ENCODE data around the gene LYPD5.

The LYPD5 gene

DNA sequence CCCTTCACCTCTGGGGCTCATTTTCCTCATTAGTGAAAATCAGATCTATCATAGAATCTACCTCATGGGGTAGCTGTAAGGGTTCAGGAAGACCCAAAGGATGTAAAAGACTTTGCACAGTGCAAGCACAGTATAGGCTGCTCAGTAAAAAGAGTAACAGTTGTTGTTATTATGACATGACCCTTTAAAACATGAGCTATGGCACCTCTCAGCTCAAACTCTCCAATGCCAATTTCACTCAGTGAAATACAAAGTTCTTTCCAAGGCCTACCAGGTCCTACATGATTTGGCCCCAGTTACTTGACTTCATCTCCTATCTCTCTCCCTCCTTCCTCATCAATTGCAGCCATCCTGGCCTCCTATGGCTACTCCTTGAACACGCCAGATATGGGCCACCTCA is 52.3 kb downstream of the LYPD5 start:
- DNase-seq: no peak

DNA sequence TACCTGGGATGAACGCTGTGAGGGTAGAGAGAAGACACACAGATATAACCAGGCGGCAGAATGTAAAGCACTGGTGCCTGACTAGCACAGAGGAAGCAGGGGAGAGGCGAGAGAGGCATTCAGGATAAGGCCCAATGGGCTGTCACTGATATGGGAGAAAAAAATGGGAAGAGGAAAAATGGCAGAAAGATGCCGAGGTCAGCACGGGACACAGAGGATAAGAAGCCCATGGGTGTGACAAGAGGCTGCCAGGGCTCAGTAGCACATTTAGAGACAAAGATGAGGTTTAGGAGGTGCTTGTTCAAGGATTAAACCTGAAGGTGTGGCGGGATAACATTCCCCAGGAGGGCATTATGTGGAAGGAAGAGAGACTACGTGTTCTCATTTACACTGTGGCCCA is 53.1 kb downstream of the LYPD5 start:
- no peak for DNase-seq

DNA sequence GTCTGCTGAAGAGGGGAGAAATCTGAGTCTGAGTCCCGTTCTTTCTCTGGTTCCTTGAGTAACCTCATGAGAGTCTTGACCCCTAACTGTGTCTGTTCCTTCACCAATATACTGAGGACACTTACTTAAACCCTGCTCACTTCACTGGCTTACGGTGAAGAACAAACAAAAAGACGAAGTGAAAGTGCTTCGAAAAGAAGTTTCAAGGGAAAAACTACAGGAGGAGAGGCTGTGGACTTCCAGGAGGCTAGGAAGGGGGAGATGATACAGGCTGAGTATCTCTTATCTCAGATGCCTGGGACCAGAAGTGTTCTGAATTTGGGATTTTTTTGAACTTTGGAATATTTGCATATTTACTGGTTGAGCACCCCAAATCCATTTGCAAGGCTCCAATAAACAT is 53.6 kb downstream of the LYPD5 start:
- DNase-seq: no peak

DNA sequence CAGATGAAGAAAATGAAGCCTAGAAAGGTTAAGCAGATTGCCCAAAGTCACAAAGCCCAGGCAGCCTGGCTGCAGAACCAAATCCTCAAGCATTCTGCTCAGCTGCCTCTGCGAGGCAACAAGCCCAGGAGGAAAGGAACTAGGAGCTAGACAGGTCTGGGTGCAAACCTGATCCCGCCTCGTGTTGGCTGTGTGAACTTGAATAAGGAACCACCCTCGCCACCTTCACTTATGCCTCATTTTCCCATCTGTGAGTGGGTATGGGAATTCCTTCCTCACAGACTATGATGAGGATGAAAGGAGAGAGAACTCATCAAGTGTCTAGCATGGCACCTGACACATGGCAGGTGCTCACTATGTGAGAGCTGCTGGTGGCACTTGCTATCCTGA is 54.0 kb downstream of the LYPD5 start:
- DNase-seq: no peak

DNA sequence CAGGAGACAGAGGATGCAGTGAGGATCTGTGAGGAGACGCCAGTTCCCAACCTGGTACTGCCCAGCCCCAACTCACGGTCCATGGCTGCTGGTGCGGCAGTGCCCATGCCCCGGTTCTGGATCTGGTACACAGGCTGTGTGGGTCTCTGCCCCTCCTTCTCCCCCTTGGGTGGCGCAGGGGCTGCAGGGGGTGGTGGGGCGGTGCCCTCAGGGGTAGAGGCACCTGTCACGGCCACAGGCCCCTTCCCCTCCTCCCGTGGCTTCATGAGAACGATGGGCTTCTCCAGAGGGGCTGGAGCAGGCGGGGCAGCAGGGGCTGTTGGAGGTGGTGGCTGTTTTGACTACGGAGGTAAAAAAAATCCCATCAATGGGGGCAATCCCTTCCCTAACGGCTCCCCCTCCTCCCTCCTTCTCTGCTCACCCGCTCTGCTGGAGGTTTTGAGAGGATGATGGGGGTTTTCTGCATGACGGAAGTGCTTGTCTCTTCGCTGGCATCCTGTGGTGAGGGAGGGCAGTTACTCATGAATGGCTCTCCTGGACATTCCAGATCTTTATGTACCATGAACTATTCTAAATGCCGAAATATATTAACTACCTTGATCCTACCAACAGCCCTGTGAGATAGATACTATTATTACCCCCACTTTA is 54.6 kb downstream of the LYPD5 start:
- no peak for DNase-seq

Data from NCI-H1436 (cell line).